Measurements from ENCODE around the gene CAD.

- no peak for TF ChIP-seq CTCF (conservative IDR thresholded peaks at IDR 0.05 in 1 of 2, IDR thresholded peaks at IDR 0.05 in 1 of 2; ENCODE audit: extremely low read depth in 1 of 2, insufficient read depth in 1 of 2, low read depth in 1 of 2, low read length in 2 of 2)
- TF ChIP-seq EZH2 (IDR thresholded peaks at IDR 0.05; ENCODE audit: borderline replicate concordance, low read length), result no peak
These were observed 8.6 kb upstream of the CAD start for GRCh38 chr2:27208486-27209050.

All from mammary epithelial cell (primary cell).